Duodenal mucosa (tissue), 2 donors: Measurements from ENCODE around the gene NPSR1.
"Not testable (repeated sequence)": the region's sequence is repeated elsewhere in the genome, so short reads cannot be mapped to it uniquely, and the experiment has no call there.

Source experiments
- H3K27ac ChIP-seq: one replicate; pipeline ENCODE4 v1.7.0; 2013; ENCODE audit warnings: low read depth, low read length
- H3K27me3 ChIP-seq, 2 donors: one replicate each; pipeline ENCODE4 v1.7.0; 2013; ENCODE audit warnings: low read length in 2 of 2, control low read depth in 1 of 2; ENCODE audit not compliant: insufficient read depth in 2 of 2, control insufficient read depth in 1 of 2
- H3K36me3 ChIP-seq, 2 donors: one replicate each; pipeline ENCODE4 v1.7.0; 2013; ENCODE audit warnings: low read length in 2 of 2, control low read depth in 1 of 2; ENCODE audit not compliant: insufficient read depth in 2 of 2, control insufficient read depth in 1 of 2
- H3K4me1 ChIP-seq, 2 donors: one replicate each; pipeline ENCODE4 v1.7.0; 2013; ENCODE audit warnings: low read length in 2 of 2, control low read depth in 1 of 2; ENCODE audit not compliant: insufficient read depth in 2 of 2, control insufficient read depth in 1 of 2
- H3K4me3 ChIP-seq, 2 donors: one replicate each; pipeline ENCODE4 v1.7.0; 2013; ENCODE audit warnings: low read length in 2 of 2, low read depth in 1 of 2
- H3K9ac ChIP-seq, 2 donors: one replicate each; pipeline ENCODE4 v1.7.0; 2013; ENCODE audit warnings: low read length in 2 of 2, low read depth in 1 of 2
- H3K9me3 ChIP-seq, 2 donors: one replicate each; pipeline ENCODE4 v1.7.0; 2013; ENCODE audit warnings: low read length in 2 of 2, control low read depth in 1 of 2; ENCODE audit not compliant: control insufficient read depth in 1 of 2

NPSR1 gene, protein sequence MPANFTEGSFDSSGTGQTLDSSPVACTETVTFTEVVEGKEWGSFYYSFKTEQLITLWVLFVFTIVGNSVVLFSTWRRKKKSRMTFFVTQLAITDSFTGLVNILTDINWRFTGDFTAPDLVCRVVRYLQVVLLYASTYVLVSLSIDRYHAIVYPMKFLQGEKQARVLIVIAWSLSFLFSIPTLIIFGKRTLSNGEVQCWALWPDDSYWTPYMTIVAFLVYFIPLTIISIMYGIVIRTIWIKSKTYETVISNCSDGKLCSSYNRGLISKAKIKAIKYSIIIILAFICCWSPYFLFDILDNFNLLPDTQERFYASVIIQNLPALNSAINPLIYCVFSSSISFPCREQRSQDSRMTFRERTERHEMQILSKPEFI

DNA sequence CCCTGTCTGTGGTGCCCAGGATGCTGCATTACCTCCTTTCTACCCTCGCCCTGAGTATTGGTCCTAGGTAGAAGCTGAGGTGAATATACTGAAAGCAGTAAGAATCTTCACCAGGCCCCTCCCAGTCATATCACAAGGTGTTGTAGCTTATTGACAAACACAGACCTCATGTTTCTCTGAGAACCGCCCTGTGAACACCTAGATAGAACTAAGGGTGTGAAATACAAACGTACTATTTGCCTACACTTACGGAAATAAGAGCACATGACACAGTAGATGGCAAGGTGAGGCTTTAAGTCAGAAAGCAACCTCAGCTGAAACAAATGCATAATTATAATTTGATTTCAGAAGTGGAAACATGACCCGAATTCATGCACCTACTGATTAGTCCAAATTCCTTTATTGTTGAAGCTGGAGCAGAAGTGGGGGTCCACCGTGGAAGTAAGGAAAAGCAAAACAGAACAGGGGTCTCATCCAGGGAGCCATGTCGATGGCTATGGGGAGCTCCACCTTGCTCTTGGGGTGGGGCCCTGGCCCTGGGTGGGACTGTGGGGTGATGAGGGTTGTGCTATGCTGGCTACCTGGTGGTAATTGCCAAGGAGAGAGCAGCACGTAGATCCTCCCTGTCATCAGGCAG lies at the start of gene NPSR1:
Gene NPSR1 (plus strand): TSS at position 587 of the 637 bp plus-strand sequence. CDS start 195 bp downstream, outside the sequence.
- Histone ChIP-seq H3K27ac (no peak within 1 kb of the TSS), H3K27me3 (no peaks in the 10 kb centered on the region), H3K4me3 (no peak within 1 kb of the TSS), H3K9me3 (no peaks in the 10 kb centered on the region), H3K36me3 (no peaks in the 10 kb centered on the region), H3K4me1 (no peaks in the 10 kb centered on the region), H3K9ac (no peak within 1 kb of the TSS)

- Histone ChIP-seq H3K4me3 (no peak overlapping the region), H3K9ac (no peak overlapping the region), H3K27ac (no peak overlapping the region), H3K4me1 (no peaks in the 10 kb centered on the region), H3K36me3 (no peaks in the 10 kb centered on the region), H3K9me3 (no peaks in the 10 kb centered on the region), H3K27me3 (no peaks in the 10 kb centered on the region)
Measured at GRCh38 chr7:34612661-34613060, 45.4 kb upstream of the NPSR1 start.

DNA sequence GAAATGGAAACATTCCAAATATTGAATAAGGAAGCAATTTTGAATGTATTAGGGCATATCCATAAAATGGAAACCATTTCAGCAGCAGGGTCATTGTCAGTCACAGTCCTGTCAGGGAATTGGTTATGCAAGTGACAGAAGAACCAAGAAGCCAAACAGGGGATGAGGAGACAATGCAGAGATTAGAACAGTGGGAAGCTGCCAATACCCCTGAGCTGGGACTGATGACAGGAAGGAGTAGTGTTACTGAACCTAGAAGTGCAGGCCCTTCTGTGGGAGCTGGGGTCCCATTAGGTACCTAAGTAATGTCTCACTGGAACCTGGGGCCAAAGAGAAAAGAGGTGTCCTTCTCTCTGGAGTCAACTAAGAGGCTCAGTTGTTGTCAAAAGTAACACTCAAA lies 37.6 kb upstream of the NPSR1 start:
- no peaks in the 10 kb centered on the region for H3K9me3 ChIP-seq
- H3K36me3 ChIP-seq: no peaks in the 10 kb centered on the region
- no peak overlapping the region for H3K27ac ChIP-seq
- no peak overlapping the region for H3K4me3 ChIP-seq
- no peaks in the 10 kb centered on the region for H3K4me1 ChIP-seq
- no peak overlapping the region for H3K9ac ChIP-seq
- H3K27me3 ChIP-seq: no peaks in the 10 kb centered on the region

DNA sequence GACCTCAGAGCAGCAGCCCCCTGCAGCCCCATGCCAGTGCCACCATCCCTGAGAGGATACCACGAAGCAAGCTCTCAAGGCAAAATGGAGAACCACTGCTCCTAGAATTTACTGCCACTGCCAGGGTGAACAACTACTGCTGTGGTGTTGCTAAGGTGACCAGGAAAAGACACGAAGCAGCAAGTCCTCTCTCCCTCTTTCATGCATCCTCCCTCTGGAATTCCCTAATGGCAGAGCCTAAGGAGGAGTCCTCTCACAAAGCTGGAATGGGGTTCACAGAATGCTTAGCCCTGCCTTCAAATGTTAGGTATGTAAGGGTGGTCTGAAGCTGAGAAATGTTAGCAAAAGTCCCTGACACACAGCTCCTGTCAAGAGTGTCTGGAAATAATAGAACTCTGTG lies 35.8 kb upstream of the NPSR1 start:
- no peaks in the 10 kb centered on the region for H3K4me1 ChIP-seq
- no peak overlapping the region for H3K27ac ChIP-seq
- no peak overlapping the region for H3K4me3 ChIP-seq
- no peaks in the 10 kb centered on the region for H3K36me3 ChIP-seq
- H3K9ac ChIP-seq: no peak overlapping the region
- H3K27me3 ChIP-seq: no peaks in the 10 kb centered on the region
- H3K9me3 ChIP-seq: no peaks in the 10 kb centered on the region

DNA sequence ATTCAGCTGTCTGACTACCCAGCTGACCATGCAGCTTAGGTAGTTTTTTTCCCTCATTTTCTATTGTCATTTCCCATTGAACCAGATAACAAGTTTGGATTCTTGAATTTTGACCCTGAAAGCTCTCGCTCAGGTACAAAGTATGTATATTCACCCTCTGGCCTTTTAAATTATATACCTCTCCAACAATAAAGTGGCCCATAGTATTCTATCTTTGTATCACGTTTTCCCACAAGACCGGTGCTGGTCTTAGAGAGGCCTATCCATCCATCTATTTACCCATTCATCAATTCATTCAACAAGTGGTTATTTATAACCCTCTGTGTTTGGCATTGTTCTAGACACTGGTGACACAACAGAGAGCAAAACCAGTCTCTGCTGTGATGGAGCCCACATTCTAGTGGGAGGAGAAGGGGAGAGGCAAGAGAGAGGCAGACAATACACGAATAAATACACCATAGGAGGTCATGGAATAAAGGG lies 35.2 kb upstream of the NPSR1 start:
- Histone ChIP-seq H3K4me1 (no peaks in the 10 kb centered on the region), H3K27me3 (no peaks in the 10 kb centered on the region), H3K9me3 (no peaks in the 10 kb centered on the region), H3K27ac (no peak overlapping the region), H3K4me3 (no peak overlapping the region), H3K9ac (no peak overlapping the region), H3K36me3 (no peaks in the 10 kb centered on the region)

GRCh38 chr7:34628618-34629017 lies 29.4 kb upstream of the NPSR1 start:
- H3K9me3 ChIP-seq, H3K27ac ChIP-seq, H3K9ac ChIP-seq, H3K4me3 ChIP-seq, H3K27me3 ChIP-seq, H3K4me1 ChIP-seq, H3K36me3 ChIP-seq: not testable (repeated sequence)

DNA sequence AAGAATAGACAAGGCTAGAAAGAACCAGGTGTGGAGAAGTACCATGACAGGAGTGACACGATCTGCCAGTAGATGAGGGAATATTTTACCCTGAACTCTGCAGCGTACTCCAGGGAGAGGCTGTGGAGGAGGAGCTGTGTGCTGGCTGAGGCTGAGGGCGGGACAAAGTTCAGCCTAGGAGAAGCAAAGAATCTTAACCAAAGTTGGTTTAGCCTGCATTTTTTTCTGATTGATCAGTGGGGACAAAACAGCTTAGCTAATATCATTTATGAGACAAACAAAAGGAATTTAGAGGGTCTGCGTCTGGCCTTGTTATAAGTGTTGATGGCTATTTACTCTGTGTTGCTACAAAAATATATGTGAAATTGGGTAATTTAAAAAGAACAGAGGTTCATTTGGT lies 5.2 kb upstream of the NPSR1 start:
- H3K4me1 ChIP-seq: no peaks in the 10 kb centered on the region
- H3K9ac ChIP-seq: no peak overlapping the region
- no peaks in the 10 kb centered on the region for H3K27me3 ChIP-seq
- H3K36me3 ChIP-seq: no peaks in the 10 kb centered on the region
- H3K9me3 ChIP-seq: no peaks in the 10 kb centered on the region
- H3K4me3 ChIP-seq: no peak overlapping the region
- no peak overlapping the region for H3K27ac ChIP-seq

- no peak overlapping the region for H3K4me3 ChIP-seq
- no peak overlapping the region for H3K9ac ChIP-seq
- no peaks in the 10 kb centered on the region for H3K36me3 ChIP-seq
- H3K27ac ChIP-seq: no peak overlapping the region
- no peaks in the 10 kb centered on the region for H3K9me3 ChIP-seq
- no peaks in the 10 kb centered on the region for H3K4me1 ChIP-seq
- no peaks in the 10 kb centered on the region for H3K27me3 ChIP-seq
Measured at GRCh38 chr7:34653787-34654186, 4.2 kb upstream of the NPSR1 start.

- Histone ChIP-seq H3K4me1 (no peaks in the 10 kb centered on the region), H3K4me3 (no peak overlapping the region), H3K9ac (no peak overlapping the region), H3K36me3 (no peaks in the 10 kb centered on the region), H3K27ac (no peak overlapping the region), H3K9me3 (no peaks in the 10 kb centered on the region), H3K27me3 (no peaks in the 10 kb centered on the region)
Measured at GRCh38 chr7:34655384-34655783, 2.6 kb upstream of the NPSR1 start.

- H3K9me3 ChIP-seq: no peaks in the 10 kb centered on the region
- H3K4me3 ChIP-seq: no peak overlapping the region
- H3K9ac ChIP-seq: no peak overlapping the region
- no peaks in the 10 kb centered on the region for H3K27me3 ChIP-seq
- no peaks in the 10 kb centered on the region for H3K4me1 ChIP-seq
- no peak overlapping the region for H3K27ac ChIP-seq
- no peaks in the 10 kb centered on the region for H3K36me3 ChIP-seq
Measured at GRCh38 chr7:34656041-34656440, 2.0 kb upstream of the NPSR1 start.
